GM20000 (cell line): ENCODE results near the gene ZC2HC1B.

Experiments used
- DNase-seq: peaks from one replicate; pipeline ENCODE4 v3.0.0; 2012; ENCODE audit warnings: low spot score
- CTCF ChIP-seq: IDR thresholded peaks from 2 replicates; pipeline ENCODE4 v1.5.1; 2012; ENCODE audit warnings: mild to moderate bottlenecking, control low read depth; ENCODE audit errors: extremely low read depth, missing control alignments

ZC2HC1B gene

DNA sequence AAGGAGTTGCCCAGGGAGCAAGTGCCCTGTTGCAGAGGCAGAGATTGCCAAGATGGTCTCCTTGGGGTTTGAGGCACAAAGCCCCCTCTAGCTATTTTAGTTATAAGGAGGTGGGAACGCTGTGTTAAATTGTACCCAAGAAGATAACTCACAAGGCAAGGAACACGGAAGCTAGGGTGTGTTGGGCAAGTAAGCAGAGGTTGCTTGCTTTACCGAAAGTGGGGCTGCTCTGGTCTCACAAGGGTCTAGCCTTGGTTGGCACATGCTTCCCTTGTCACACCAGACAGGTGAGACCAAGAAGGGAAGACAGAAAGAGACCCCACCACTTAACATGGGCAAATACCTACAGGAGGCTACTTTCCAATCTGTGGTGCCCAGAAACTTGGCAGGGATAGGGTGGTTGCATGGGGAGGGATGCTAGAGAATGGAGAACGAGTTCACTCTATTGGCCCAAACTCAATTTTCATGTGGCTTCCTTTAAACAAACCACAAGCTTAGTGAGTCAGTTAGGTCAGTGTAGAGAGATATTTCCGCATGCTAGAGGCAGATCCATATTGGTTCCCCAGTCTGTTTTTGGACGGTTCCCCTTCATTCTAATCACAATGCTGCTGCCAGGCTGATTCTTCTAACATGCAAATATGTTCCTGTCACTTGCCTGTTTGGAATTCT is 101.4 kb downstream of the ZC2HC1B start:
- TF ChIP-seq CTCF, result no peak
- no peak for DNase-seq

GRCh38 chr6:143966312-143966711 is 102.0 kb downstream of the ZC2HC1B start:
- TF ChIP-seq CTCF, result no peak
- DNase-seq, result no peak

DNA sequence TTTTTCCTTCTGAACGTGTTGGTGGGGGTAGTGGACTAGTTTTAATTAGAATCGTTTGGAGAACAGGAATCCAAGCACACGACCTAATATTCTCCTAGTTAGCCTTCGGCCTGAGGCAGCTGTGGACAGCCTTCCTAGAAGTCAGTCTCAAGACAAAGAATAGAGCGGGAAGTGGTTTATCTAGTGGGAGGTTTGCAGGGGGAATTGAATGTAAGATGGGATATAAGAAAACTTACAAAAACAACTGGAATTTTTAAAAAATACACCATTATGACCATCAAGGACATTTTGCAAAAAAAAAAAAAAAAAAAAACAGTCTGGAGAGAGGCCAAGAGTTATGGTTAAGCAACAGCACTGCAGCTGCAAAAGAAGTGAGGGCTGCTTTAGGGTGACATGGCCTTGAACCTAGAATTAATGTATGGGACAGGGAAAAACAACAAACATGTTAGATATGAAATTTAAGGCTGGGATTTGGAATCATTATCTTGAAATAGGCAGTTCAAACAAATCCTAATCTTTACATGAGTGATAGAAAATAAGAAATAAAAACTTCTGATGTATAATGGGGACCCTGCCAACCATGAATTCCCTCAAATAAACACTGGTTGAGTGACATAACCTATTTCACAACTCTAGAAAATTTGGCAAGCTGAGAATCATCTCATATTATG is 103.6 kb downstream of the ZC2HC1B start:
- no peak for TF ChIP-seq CTCF
- DNase-seq, result no peak

DNA sequence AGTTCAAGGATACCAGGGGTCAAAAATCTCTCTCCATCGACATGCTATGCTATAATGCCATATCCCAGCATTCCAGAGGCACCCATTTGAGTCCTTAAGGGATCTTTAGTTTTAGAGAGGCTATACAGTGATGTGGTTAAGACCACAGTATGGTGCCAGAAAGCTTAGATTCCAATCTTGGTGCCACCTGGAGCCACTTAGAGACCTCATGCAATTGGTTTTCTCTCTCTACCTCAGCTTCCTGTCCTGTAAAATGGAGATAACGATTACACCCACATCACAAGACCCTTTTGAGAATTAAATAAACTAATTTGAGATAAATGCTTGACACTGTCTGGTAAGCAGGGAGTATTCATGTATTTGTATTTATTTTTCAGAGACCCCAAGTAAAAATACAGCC is 104.8 kb downstream of the ZC2HC1B start:
- no peak for TF ChIP-seq CTCF
- no peak for DNase-seq

DNA sequence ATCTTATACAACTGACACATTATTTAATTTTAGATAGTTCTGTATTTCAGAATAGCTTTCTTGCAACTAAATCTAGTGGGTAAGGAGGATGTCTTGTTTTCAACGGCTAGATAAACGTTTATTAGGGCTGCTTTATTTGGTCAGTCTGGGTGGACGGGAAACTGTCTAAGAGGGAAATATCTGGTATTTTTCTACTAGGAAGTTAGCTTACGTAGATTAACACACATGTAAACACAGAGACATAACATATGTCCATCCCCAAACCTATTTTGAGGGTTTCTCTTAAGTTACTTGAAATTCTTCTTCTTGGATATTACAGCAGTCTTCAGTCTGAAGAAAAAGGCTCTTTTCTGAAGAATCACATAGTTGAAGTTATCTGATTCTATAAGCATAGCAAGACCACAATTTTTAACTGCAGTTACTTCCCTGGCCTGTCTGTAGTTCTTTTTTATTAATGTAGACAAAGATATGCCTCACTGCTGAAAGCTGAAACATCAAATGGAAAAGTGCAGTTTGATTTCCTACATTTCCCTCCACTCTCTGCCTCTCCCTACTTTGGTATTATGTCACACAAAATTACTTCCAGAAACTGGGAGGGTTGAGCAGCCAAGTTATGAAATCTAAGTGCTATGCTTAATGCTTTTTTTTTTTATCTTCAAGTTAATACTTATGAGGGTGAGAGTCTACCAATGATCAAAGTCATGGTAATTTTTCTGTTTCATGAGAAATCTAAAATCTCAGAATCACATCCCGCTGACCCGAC is 106.4 kb downstream of the ZC2HC1B start:
- no peak for TF ChIP-seq CTCF
- no peak for DNase-seq

DNA sequence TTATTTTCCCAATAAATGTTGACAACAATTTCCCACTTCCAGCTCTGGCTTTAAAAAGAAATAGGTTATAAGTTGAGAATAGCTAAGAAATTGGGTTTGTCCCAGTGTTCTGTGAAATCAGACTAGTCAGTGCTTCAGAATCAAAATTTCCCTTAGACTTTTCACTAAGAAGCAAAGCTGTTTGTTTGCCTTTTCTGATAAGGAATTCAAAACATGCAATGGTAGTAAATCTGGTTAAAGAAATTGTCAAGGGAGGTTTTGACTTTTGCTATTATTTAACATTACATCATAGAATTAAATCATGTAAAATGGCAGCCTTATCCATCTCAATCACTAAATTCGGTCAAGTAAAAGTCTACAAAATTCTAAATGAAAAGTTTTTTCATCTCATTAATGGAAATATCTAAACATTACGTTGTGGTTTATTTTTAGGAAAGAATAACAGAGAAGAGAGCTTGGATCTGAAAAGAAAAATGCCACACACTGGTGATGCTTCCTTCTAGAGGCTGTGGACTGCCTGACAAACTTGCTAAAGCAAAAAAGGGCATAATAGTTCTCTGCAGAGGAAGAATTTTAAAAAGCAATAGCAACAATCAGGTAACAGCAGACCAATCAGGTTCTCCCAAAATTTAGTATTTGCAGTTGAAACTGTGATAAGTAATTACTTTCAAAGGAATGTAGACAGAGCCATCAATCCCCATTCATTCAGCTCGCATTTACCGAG is 107.4 kb downstream of the ZC2HC1B start:
- DNase-seq, result no peak
- TF ChIP-seq CTCF, result no peak
